ENCODE measurements around the gene DAP. TPM values are rescaled to one million over a fixed set of nuclear protein-coding genes. Genes with fewer than 3 reads are reported as not detected.

Gene DAP
- total RNA-seq, 1 experiment from 2014 or later = 47.7 TPM

DNA sequence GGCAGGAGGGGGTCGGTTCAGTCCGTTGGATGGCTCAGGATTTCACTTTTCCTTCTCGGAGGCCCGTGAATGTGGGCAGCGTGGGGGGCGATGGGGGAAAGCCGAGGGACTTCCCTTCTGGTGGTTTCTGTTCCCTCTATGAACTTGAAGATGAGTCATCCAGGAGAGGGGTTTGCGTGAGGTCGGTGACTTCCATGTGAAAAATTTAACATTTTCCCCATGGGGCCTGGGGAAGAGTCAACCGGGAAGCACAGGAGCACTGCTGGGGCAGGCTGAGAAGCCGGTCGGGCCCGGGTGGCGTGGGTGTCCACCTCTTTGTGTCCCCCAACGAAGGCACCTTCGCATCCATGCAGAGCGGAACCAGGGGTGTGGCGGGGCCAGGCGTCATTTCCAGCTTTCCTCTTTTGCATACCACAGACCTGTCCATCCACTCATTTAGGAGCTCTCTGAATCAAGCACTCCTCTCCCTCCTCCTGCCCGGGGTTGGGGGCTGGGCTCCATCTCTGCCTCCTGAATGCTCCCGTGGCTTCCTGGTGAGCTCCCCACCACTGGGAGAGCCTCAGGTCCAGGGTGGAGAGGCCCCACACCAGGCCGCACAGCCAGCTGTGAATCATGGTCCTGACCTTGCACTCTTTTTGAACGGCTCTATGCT lies 128.8 kb downstream of the DAP start:
- TF ChIP-seq RELA (CRISPR knock-in tag; IDR thresholded peaks at IDR 0.05; ENCODE audit: borderline replicate concordance) = no peak
- TF ChIP-seq, protein P1, sequence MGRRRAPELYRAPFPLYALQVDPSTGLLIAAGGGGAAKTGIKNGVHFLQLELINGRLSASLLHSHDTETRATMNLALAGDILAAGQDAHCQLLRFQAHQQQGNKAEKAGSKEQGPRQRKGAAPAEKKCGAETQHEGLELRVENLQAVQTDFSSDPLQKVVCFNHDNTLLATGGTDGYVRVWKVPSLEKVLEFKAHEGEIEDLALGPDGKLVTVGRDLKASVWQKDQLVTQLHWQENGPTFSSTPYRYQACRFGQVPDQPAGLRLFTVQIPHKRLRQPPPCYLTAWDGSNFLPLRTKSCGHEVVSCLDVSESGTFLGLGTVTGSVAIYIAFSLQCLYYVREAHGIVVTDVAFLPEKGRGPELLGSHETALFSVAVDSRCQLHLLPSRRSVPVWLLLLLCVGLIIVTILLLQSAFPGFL (CRISPR knock-in tag; IDR thresholded peaks at IDR 0.05; ENCODE audit: borderline replicate concordance) = no peak
- TF ChIP-seq TP53 (CRISPR knock-in tag; IDR thresholded peaks at IDR 0.05) = no peak
- TF ChIP-seq TEAD1 (CRISPR knock-in tag; IDR thresholded peaks at IDR 0.05) = no peak
- no peak for TF ChIP-seq NFATC4 (CRISPR knock-in tag; IDR thresholded peaks at IDR 0.05)
- TF ChIP-seq, protein P2, sequence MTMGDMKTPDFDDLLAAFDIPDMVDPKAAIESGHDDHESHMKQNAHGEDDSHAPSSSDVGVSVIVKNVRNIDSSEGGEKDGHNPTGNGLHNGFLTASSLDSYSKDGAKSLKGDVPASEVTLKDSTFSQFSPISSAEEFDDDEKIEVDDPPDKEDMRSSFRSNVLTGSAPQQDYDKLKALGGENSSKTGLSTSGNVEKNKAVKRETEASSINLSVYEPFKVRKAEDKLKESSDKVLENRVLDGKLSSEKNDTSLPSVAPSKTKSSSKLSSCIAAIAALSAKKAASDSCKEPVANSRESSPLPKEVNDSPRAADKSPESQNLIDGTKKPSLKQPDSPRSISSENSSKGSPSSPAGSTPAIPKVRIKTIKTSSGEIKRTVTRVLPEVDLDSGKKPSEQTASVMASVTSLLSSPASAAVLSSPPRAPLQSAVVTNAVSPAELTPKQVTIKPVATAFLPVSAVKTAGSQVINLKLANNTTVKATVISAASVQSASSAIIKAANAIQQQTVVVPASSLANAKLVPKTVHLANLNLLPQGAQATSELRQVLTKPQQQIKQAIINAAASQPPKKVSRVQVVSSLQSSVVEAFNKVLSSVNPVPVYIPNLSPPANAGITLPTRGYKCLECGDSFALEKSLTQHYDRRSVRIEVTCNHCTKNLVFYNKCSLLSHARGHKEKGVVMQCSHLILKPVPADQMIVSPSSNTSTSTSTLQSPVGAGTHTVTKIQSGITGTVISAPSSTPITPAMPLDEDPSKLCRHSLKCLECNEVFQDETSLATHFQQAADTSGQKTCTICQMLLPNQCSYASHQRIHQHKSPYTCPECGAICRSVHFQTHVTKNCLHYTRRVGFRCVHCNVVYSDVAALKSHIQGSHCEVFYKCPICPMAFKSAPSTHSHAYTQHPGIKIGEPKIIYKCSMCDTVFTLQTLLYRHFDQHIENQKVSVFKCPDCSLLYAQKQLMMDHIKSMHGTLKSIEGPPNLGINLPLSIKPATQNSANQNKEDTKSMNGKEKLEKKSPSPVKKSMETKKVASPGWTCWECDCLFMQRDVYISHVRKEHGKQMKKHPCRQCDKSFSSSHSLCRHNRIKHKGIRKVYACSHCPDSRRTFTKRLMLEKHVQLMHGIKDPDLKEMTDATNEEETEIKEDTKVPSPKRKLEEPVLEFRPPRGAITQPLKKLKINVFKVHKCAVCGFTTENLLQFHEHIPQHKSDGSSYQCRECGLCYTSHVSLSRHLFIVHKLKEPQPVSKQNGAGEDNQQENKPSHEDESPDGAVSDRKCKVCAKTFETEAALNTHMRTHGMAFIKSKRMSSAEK (CRISPR knock-in tag; IDR thresholded peaks at IDR 0.05; ENCODE audit: borderline replicate concordance) = no peak
- no peak for TF ChIP-seq RORB (CRISPR knock-in tag; IDR thresholded peaks at IDR 0.05)
- no peak for TF ChIP-seq OVOL2 (CRISPR knock-in tag; IDR thresholded peaks at IDR 0.05; ENCODE audit: borderline replicate concordance)
- no peak for TF ChIP-seq GABPB1 (CRISPR knock-in tag; IDR thresholded peaks at IDR 0.05)
- no peak for TF ChIP-seq JUN (CRISPR knock-in tag; IDR thresholded peaks at IDR 0.05)
- TF ChIP-seq, protein P3, sequence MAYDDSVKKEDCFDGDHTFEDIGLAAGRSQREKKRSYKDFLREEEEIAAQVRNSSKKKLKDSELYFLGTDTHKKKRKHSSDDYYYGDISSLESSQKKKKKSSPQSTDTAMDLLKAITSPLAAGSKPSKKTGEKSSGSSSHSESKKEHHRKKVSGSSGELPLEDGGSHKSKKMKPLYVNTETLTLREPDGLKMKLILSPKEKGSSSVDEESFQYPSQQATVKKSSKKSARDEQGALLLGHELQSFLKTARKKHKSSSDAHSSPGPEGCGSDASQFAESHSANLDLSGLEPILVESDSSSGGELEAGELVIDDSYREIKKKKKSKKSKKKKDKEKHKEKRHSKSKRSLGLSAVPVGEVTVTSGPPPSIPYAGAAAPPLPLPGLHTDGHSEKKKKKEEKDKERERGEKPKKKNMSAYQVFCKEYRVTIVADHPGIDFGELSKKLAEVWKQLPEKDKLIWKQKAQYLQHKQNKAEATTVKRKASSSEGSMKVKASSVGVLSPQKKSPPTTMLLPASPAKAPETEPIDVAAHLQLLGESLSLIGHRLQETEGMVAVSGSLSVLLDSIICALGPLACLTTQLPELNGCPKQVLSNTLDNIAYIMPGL (CRISPR knock-in tag; IDR thresholded peaks at IDR 0.05) = no peak
- TF ChIP-seq PRRX2 (CRISPR knock-in tag; IDR thresholded peaks at IDR 0.05) = no peak
- no peak for DNase-seq (ENCODE audit: low spot score)
- Mint-ChIP-seq H3K4me3 (no peak overlapping the region), H3K4me1 (peaks cover 43% of the 10 kb centered on the region), H3K27ac (no peak overlapping the region), H3K9me3 (no peaks in the 10 kb centered on the region; the same call in 1 of the 2 replicates), H3K36me3 (no peaks in the 10 kb centered on the region), H3K27me3 (ENCODE audit: low read depth) (peaks cover 3% of the 10 kb centered on the region; the same call in 1 of the 2 replicates)
- ChIA-PET CTCF (interaction anchor here (0.6 kb wide), 1 partner anchor 118 kb away, joined by 5 read pairs; no protein-coding TSS in a partner anchor), POLR2A (interaction anchor here (0.9 kb wide), 1 partner anchor 218 kb away, joined by 3 read pairs; no protein-coding TSS in a partner anchor)
- no peak for ATAC-seq

DNA sequence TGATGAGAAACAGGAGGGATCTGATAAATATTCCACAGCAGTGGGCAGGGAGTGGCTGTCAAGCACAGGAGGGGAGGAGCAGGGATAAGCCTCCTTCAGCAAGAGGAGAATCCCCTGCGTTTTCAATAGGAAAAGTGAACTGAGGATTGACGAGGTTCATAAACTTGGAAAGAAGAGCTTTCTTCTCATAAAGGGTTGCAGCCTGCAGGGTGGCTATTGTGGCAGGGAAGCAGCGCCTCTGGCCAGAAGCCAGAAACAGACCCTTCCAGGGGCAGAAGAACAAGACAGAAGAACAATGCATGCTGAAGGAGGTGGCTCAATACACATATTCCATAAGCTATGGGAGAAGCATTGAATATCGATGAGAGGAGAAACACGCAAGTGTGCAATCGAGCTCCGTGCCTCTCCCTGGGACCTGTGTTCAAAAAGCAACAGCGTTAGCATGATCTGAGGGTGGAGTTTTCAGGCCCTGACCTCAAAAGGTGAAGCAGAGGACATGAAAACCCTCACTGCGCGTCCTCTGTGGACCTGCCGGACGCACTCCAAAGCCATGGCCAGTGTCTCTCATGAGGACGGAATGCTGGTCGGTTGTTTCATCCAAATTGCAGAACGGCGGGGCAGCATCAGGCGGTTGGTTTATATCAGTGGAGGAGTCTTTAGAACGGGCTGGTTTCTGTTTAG lies 129.6 kb downstream of the DAP start:
- Mint-ChIP-seq H3K27ac (peak overlapping the region; percentile 16; the same call in 1 of the 2 replicates), H3K27me3 (ENCODE audit: low read depth) (peaks cover 3% of the 10 kb centered on the region; the same call in 1 of the 2 replicates), H3K9me3 (no peaks in the 10 kb centered on the region; the same call in 1 of the 2 replicates), H3K36me3 (no peaks in the 10 kb centered on the region), H3K4me1 (peaks cover 43% of the 10 kb centered on the region), H3K4me3 (no peak overlapping the region)
- ATAC-seq = no peak
- ChIA-PET POLR2A (no interaction called here), CTCF (interaction anchor here (1.0 kb wide), 1 partner anchor 176 kb away, joined by 3 read pairs; no protein-coding TSS in a partner anchor)
- no peak for DNase-seq (ENCODE audit: low spot score)
- TF ChIP-seq NR2C2 (CRISPR knock-in tag; IDR thresholded peaks at IDR 0.05) (no peak), ZNF138 (CRISPR knock-in tag; conservative IDR thresholded peaks at IDR 0.05) (no peak), PRRX2 (CRISPR knock-in tag; IDR thresholded peaks at IDR 0.05) (no peak), RORB (CRISPR knock-in tag; IDR thresholded peaks at IDR 0.05) (no peak)
- TF ChIP-seq, protein P2 (CRISPR knock-in tag; IDR thresholded peaks at IDR 0.05; ENCODE audit: borderline replicate concordance) = no peak
- TF ChIP-seq, protein P4, sequence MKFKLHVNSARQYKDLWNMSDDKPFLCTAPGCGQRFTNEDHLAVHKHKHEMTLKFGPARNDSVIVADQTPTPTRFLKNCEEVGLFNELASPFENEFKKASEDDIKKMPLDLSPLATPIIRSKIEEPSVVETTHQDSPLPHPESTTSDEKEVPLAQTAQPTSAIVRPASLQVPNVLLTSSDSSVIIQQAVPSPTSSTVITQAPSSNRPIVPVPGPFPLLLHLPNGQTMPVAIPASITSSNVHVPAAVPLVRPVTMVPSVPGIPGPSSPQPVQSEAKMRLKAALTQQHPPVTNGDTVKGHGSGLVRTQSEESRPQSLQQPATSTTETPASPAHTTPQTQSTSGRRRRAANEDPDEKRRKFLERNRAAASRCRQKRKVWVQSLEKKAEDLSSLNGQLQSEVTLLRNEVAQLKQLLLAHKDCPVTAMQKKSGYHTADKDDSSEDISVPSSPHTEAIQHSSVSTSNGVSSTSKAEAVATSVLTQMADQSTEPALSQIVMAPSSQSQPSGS (CRISPR knock-in tag; IDR thresholded peaks at IDR 0.05; ENCODE audit: borderline replicate concordance, low read depth) = no peak
